ENCODE measurements around the gene KCNK3. TPM values are rescaled to one million over a fixed set of nuclear protein-coding genes. Genes with fewer than 3 reads are reported as not detected.
A peak's percentile ranks its signal among the peaks of the same experiment; 100 is the strongest.

KCNK3 gene
- total and polyA plus RNA-seq, 2 donors from 2014 or later, result 2.1 to 8.1 TPM

DNA sequence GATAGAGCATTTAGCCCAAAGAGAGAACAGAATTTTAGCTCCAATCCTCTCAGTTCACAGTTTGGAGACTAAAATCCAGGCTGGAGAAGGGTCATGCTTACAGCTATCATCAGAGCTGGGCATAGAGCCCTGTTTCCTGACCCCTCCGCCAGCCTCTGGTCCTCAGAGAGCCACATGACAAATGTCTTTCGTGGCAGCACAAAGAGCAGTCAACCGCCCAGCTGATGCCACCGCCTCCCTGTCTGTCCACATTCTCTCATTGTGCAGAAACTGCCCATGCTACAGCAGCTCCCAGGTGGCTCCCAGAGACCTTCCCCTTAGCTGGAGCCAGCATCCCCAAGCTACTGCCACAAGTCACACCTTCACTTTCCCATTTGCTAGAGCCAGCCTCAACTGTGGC is 7.6 kb downstream of the KCNK3 start:
- peaks cover 4% of the 10 kb centered on the region for H3K27me3 ChIP-seq (ENCODE audit: control insufficient read depth, insufficient read depth, low read length)
- intact Hi-C loops (cut with DNase I), result no loop called here
- no peak for DNase-seq
- H3K9ac ChIP-seq (ENCODE audit: low read length in 3 of 3), result no peak overlapping the region
- H3K4me1 ChIP-seq (ENCODE audit: control insufficient read depth in 2 of 3, insufficient read depth in 2 of 3, low read depth in 1 of 3, low read length in 3 of 3), result peaks cover 0 to 2% (median 0%) of the 10 kb centered on the region in 3 donors
- H3K27ac ChIP-seq (ENCODE audit: low read depth in 2 of 2, low read length in 2 of 2), result no peak overlapping the region
- H3K36me3 ChIP-seq (ENCODE audit: control insufficient read depth in 2 of 3, insufficient read depth in 3 of 3, low read length in 3 of 3), result no peaks in the 10 kb centered on the region
- no peaks in the 10 kb centered on the region for H3K9me3 ChIP-seq (ENCODE audit: control insufficient read depth in 2 of 3, insufficient read depth in 1 of 3, low read length in 3 of 3)
- no peak overlapping the region for H3K4me3 ChIP-seq (ENCODE audit: low read length in 3 of 3)
- no peak for FAIRE-seq
- no peak for TF ChIP-seq CTCF (IDR thresholded peaks at IDR 0.05; ENCODE audit: borderline replicate concordance, extremely low read depth, insufficient read depth)

DNA sequence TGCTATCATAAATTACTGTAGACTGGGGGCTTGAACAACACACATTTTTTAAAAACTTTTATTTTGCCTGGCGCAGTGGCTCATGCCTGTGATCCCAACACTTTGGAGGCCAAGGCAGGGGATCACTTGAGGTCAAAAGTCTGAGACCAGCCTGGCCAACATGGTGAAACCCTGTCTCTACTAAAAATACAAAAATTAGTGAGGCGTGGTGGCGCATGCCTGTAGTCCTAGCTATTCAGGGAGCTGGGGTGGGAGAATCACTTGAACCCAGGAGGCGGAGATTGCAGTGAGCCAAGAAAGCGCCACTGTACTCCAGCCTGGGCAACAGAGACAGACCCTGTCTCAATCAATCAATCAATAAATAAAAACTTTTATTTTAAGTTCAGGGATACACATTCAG is 9.1 kb downstream of the KCNK3 start:
- no peak for TF ChIP-seq CTCF (IDR thresholded peaks at IDR 0.05; ENCODE audit: borderline replicate concordance, extremely low read depth, insufficient read depth)
- Histone ChIP-seq H3K36me3 (ENCODE audit: control insufficient read depth in 2 of 3, insufficient read depth in 3 of 3, low read length in 3 of 3) (no peaks in the 10 kb centered on the region), H3K9ac (ENCODE audit: low read length in 3 of 3) (no peak overlapping the region), H3K27me3 (ENCODE audit: control insufficient read depth, insufficient read depth, low read length) (no peaks in the 10 kb centered on the region), H3K9me3 (ENCODE audit: control insufficient read depth in 2 of 3, insufficient read depth in 1 of 3, low read length in 3 of 3) (no peaks in the 10 kb centered on the region), H3K4me3 (ENCODE audit: low read length in 3 of 3) (no peak overlapping the region), H3K4me1 (ENCODE audit: control insufficient read depth in 2 of 3, insufficient read depth in 2 of 3, low read depth in 1 of 3, low read length in 3 of 3) (peaks cover 0 to 2% (median 0%) of the 10 kb centered on the region in 3 donors), H3K27ac (ENCODE audit: low read depth in 2 of 2, low read length in 2 of 2) (no peak overlapping the region)
- FAIRE-seq (no peak), DNase-seq (no peak)
- intact Hi-C loops (cut with DNase I), result no loop called here

GRCh38 chr2:26702025-26702424 is 9.5 kb downstream of the KCNK3 start:
- Histone ChIP-seq H3K4me3 (ENCODE audit: low read length in 3 of 3) (no peak overlapping the region), H3K36me3 (ENCODE audit: control insufficient read depth in 2 of 3, insufficient read depth in 3 of 3, low read length in 3 of 3) (no peaks in the 10 kb centered on the region), H3K27me3 (ENCODE audit: control insufficient read depth, insufficient read depth, low read length) (no peaks in the 10 kb centered on the region), H3K9ac (ENCODE audit: low read length in 3 of 3) (no peak overlapping the region), H3K27ac (ENCODE audit: low read depth in 2 of 2, low read length in 2 of 2) (no peak overlapping the region), H3K9me3 (ENCODE audit: control insufficient read depth in 2 of 3, insufficient read depth in 1 of 3, low read length in 3 of 3) (no peaks in the 10 kb centered on the region), H3K4me1 (ENCODE audit: control insufficient read depth in 2 of 3, insufficient read depth in 2 of 3, low read depth in 1 of 3, low read length in 3 of 3) (peaks cover 0 to 2% (median 0%) of the 10 kb centered on the region in 3 donors)
- intact Hi-C loops (cut with DNase I), result no loop called here
- DNase-seq, result no peak
- no peak for FAIRE-seq
- no peak for TF ChIP-seq CTCF (IDR thresholded peaks at IDR 0.05; ENCODE audit: borderline replicate concordance, extremely low read depth, insufficient read depth)

DNA sequence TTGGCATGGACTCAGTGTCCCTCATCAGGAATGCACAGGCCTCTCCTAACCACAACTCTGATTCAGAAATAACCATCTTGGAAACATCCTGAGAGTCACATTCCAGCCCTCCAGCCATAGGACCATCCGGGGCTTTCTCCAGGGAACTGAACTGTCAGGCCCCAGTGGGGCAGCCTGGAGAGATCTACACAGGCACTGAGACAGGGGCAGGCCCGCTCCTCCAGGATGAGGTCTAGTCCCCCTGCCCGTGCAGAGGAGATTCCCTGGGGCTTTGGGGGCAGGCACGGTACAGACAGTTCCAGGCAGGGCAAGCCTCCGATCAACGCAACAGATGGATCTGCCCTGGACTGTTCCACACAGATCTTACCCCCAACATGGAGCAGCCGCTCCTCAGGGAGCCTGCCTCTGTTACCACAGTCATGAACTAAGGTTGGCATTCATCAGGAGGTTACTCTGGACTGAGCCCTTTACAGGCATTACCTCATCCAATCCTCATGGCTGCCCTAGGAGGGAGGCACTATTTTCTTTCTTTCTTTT is 12.0 kb downstream of the KCNK3 start:
- Histone ChIP-seq H3K4me3 (ENCODE audit: low read length in 3 of 3) (no peak overlapping the region), H3K4me1 (ENCODE audit: control insufficient read depth in 2 of 3, insufficient read depth in 2 of 3, low read depth in 1 of 3, low read length in 3 of 3) (peaks cover 0 to 7% (median 0%) of the 10 kb centered on the region in 3 donors), H3K9ac (ENCODE audit: low read length in 3 of 3) (no peak overlapping the region), H3K27ac (ENCODE audit: low read depth in 2 of 2, low read length in 2 of 2) (peak overlapping the region in 1 of 2 donors; percentile 47), H3K9me3 (ENCODE audit: control insufficient read depth in 2 of 3, insufficient read depth in 1 of 3, low read length in 3 of 3) (no peaks in the 10 kb centered on the region), H3K27me3 (ENCODE audit: control insufficient read depth, insufficient read depth, low read length) (no peaks in the 10 kb centered on the region), H3K36me3 (ENCODE audit: control insufficient read depth in 2 of 3, insufficient read depth in 3 of 3, low read length in 3 of 3) (no peaks in the 10 kb centered on the region)
- DNase-seq (peak in 1 of 5 donors; percentile 86), FAIRE-seq (no peak)
- no peak for TF ChIP-seq CTCF (IDR thresholded peaks at IDR 0.05; ENCODE audit: borderline replicate concordance, extremely low read depth, insufficient read depth)
- intact Hi-C loops (cut with DNase I), result no loop called here
